SU-DHL-6 (cell line): Measurements from ENCODE around the gene NFATC3.

ENCODE experiments used
- CTCF ChIP-seq: fragments of 200-600 bp; sonication (generic); IDR thresholded peaks from one replicate; pipeline ENCODE4 v1.5.1; 2017; ENCODE audit warnings: antibody characterized with exemption, mild to moderate bottlenecking, low read length, moderate library complexity; ENCODE audit not compliant: insufficient read depth, poor library complexity, severe bottlenecking
- EZH2phosphoT487 ChIP-seq: fragments of 200-600 bp; sonication (generic), shearing (Covaris generic); conservative IDR thresholded peaks from 2 replicates; pipeline ENCODE4 v1.6.1; 2018; ENCODE audit warnings: mild to moderate bottlenecking, antibody characterized with exemption, low read length, moderate library complexity, mixed read lengths

GRCh38 chr16:68155425-68155824, 70.3 kb downstream of the NFATC3 start:
- no peak for TF ChIP-seq CTCF
- TF ChIP-seq EZH2phosphoT487 = no peak
